Transverse colon (tissue), 3 donors: ENCODE measurements around the gene SLC36A3.

Experiments
- POLR2A ChIP-seq: fragments of 450-650 bp; IDR thresholded peaks from one replicate; pipeline ENCODE4 v1.6.1; 2016; ENCODE audit warnings: antibody characterized with exemption, mild to moderate bottlenecking, moderate library complexity
- TF ChIP-seq, protein P1 (sequence below), 5 experiments: fragments of 200-600 bp in 3 of 5; fragments of 450-650 bp in 2 of 5; sonication (generic) in 3 of 5; IDR thresholded peaks; 1 replicate in 2 of 5; 2 replicates in 3 of 5; pipeline ENCODE4 v1.5.1; 2016 to 2017; ENCODE audit warnings: antibody characterized with exemption in 5 of 5, inconsistent platforms in 3 of 5, mild to moderate bottlenecking in 2 of 5, moderate library complexity in 1 of 5

GRCh38 chr5:151227918-151228447 is 75.6 kb downstream of the SLC36A3 start:
- TF ChIP-seq POLR2A = no peak
- TF ChIP-seq, protein P1, sequence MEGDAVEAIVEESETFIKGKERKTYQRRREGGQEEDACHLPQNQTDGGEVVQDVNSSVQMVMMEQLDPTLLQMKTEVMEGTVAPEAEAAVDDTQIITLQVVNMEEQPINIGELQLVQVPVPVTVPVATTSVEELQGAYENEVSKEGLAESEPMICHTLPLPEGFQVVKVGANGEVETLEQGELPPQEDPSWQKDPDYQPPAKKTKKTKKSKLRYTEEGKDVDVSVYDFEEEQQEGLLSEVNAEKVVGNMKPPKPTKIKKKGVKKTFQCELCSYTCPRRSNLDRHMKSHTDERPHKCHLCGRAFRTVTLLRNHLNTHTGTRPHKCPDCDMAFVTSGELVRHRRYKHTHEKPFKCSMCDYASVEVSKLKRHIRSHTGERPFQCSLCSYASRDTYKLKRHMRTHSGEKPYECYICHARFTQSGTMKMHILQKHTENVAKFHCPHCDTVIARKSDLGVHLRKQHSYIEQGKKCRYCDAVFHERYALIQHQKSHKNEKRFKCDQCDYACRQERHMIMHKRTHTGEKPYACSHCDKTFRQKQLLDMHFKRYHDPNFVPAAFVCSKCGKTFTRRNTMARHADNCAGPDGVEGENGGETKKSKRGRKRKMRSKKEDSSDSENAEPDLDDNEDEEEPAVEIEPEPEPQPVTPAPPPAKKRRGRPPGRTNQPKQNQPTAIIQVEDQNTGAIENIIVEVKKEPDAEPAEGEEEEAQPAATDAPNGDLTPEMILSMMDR (IDR thresholded peaks at IDR 0.05) = no peak
